ENCODE data around the gene GYG2.
"Not testable (repeated sequence)": the region's sequence is repeated elsewhere in the genome, so short reads cannot be mapped to it uniquely, and the experiment has no call there.

GYG2 gene

GRCh38 chrX:2898846-2899512 is 70.2 kb downstream of the GYG2 start:
- DNase-seq, result no peak

- DNase-seq, result no peak
Measured at GRCh38 chrX:2901367-2902036, 72.8 kb downstream of the GYG2 start.

- DNase-seq, result no peak
Measured at GRCh38 chrX:2902841-2903240, 74.1 kb downstream of the GYG2 start.

GRCh38 chrX:2903366-2903765 is 74.6 kb downstream of the GYG2 start:
- DNase-seq, result no peak

- DNase-seq, result no peak
Measured at GRCh38 chrX:2907295-2907694, 78.6 kb downstream of the GYG2 start.

GRCh38 chrX:2908125-2908685 is 79.5 kb downstream of the GYG2 start:
- no peak for DNase-seq

- DNase-seq, result no peak
Measured at GRCh38 chrX:2910109-2910508, 81.4 kb downstream of the GYG2 start.

- DNase-seq, result no peak
Measured at GRCh38 chrX:2913118-2913517, 84.4 kb downstream of the GYG2 start.

GRCh38 chrX:2917767-2918166 is 89.0 kb downstream of the GYG2 start:
- DNase-seq, result peak in 1 of 58 donors; percentile 0

- DNase-seq, result no peak
Measured at GRCh38 chrX:2921193-2921592, 92.5 kb downstream of the GYG2 start.

- no peak for DNase-seq
Measured at GRCh38 chrX:2921750-2922149, 93.0 kb downstream of the GYG2 start.

GRCh38 chrX:2924151-2924550 is 95.4 kb downstream of the GYG2 start:
- no peak for DNase-seq

GRCh38 chrX:2926255-2926654 is 97.5 kb downstream of the GYG2 start:
- DNase-seq, result not testable (repeated sequence)

- no peak for DNase-seq
Measured at GRCh38 chrX:2926664-2927275, 98.0 kb downstream of the GYG2 start.

- peak in 48 of 58 donors; percentile 0 to 59 (median 28) for DNase-seq
Measured at GRCh38 chrX:2928191-2928582, 99.5 kb downstream of the GYG2 start.

- peak in 55 of 58 donors; percentile 3 to 73 (median 45) for DNase-seq
Measured at GRCh38 chrX:2928583-2929434, 100.1 kb downstream of the GYG2 start, which contains the start of gene ARSD. Gene ARSD, minus strand, starts transcription at chrX:2929339. Its CDS starts 64 bp downstream, at chrX:2929275.

GRCh38 chrX:2931155-2931554 is 102.4 kb downstream of the GYG2 start:
- DNase-seq, result no peak

- DNase-seq, result no peak
Measured at GRCh38 chrX:2931612-2932011, 102.9 kb downstream of the GYG2 start.
